Measurements from ENCODE around the gene REM1.

Gene REM1

DNA sequence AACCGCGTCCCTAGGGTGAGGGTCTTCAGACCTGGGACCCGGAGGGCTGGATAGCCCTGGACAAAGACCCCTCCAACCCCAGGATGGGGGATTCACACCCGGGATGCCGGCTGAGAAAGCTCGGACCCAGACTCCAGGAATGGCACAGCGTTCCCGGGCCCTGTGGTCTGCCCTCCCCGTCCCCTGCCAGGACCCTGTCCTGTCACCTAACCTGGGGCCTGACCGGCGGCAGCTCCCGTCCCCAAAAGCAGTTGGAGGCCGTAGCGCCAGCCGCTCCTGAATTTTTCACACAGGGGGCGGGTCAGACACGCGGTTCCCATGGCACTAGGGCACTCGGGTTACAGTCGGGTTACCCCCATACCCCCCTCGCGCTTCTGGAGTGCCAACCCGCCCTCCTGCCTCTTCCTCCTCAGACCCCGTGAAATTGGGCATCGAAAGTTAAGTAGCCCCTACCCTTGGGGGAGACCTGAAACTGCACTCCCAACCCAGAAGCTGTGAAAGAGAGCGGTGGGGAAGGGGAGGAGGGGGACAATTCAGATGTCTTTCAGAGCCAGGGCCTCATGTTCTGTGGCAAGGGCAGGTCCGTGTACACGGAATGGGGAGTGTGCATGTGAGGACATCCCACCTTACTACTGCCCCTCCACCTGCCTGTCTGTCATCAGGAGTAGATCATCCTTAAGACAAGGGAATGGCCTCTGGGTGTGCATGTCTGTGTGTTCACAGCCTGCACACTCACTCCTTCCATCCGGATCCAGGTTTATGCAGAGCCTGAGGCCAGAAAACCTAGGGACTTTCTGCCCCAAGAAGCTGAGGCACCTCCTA is 595 bp downstream of the REM1 start:
- H3K27ac ChIP-seq (ENCODE audit: low read depth, low read length): no peak overlapping the region
- no peaks in the 10 kb centered on the region for H3K9me2 ChIP-seq (replicated peaks; ENCODE audit: control insufficient read depth, low read length)
- H3K4me2 ChIP-seq (ENCODE audit: low read length): no peak overlapping the region
- H4K20me1 ChIP-seq (ENCODE audit: control insufficient read depth, insufficient read depth, low read depth, low read length): no peaks in the 10 kb centered on the region
- no peaks in the 10 kb centered on the region for H3F3A ChIP-seq (ENCODE audit: control insufficient read depth, insufficient read depth)
- TF ChIP-seq, protein P1, sequence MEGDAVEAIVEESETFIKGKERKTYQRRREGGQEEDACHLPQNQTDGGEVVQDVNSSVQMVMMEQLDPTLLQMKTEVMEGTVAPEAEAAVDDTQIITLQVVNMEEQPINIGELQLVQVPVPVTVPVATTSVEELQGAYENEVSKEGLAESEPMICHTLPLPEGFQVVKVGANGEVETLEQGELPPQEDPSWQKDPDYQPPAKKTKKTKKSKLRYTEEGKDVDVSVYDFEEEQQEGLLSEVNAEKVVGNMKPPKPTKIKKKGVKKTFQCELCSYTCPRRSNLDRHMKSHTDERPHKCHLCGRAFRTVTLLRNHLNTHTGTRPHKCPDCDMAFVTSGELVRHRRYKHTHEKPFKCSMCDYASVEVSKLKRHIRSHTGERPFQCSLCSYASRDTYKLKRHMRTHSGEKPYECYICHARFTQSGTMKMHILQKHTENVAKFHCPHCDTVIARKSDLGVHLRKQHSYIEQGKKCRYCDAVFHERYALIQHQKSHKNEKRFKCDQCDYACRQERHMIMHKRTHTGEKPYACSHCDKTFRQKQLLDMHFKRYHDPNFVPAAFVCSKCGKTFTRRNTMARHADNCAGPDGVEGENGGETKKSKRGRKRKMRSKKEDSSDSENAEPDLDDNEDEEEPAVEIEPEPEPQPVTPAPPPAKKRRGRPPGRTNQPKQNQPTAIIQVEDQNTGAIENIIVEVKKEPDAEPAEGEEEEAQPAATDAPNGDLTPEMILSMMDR (IDR thresholded peaks at IDR 0.05; ENCODE audit: low read depth, low read length, poor library complexity, severe bottlenecking): no peak
- no peak for TF ChIP-seq EZH2phosphoT487 (IDR thresholded peaks at IDR 0.05; ENCODE audit: borderline replicate concordance, low read length)
- peaks cover 21% of the 10 kb centered on the region for H3K4me1 ChIP-seq (ENCODE audit: control insufficient read depth, low read length)
- H3K27me3 ChIP-seq (ENCODE audit: control insufficient read depth, low read length): 0 out of 2 replicates have a peak, but pooled peaks cover 9% of the 10 kb centered on the region
- no peak overlapping the region for H3K4me3 ChIP-seq (ENCODE audit: low read length)
- no peaks in the 10 kb centered on the region for H3K9me3 ChIP-seq (ENCODE audit: control insufficient read depth, insufficient read depth, low read length)
- H3K36me3 ChIP-seq (ENCODE audit: control insufficient read depth, low read length): no peaks in the 10 kb centered on the region
- no peaks in the 10 kb centered on the region for H3K79me2 ChIP-seq (ENCODE audit: control insufficient read depth, low read length)

DNA sequence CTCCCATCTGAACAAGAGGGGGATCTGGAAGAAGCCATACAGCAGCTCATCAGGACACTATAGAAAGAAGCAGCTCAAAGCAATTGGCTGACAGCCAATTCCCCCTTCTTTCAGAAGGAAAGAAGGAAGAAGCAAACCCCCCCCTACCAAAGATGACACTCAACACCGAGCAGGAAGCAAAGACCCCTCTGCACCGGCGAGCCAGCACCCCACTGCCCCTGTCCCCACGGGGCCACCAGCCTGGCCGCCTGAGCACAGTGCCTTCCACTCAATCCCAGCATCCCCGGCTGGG is 1.2 kb downstream of the REM1 start:
- no peaks in the 10 kb centered on the region for H4K20me1 ChIP-seq (ENCODE audit: control insufficient read depth, insufficient read depth, low read depth, low read length)
- H3K79me2 ChIP-seq (ENCODE audit: control insufficient read depth, low read length): no peaks in the 10 kb centered on the region
- TF ChIP-seq, protein P1 (IDR thresholded peaks at IDR 0.05; ENCODE audit: low read depth, low read length, poor library complexity, severe bottlenecking): no peak
- no peak for TF ChIP-seq EZH2phosphoT487 (IDR thresholded peaks at IDR 0.05; ENCODE audit: borderline replicate concordance, low read length)
- H3F3A ChIP-seq (ENCODE audit: control insufficient read depth, insufficient read depth): no peaks in the 10 kb centered on the region
- H3K27ac ChIP-seq (ENCODE audit: low read depth, low read length): no peak overlapping the region
- H3K9me2 ChIP-seq (replicated peaks; ENCODE audit: control insufficient read depth, low read length): no peaks in the 10 kb centered on the region
- no peaks in the 10 kb centered on the region for H3K9me3 ChIP-seq (ENCODE audit: control insufficient read depth, insufficient read depth, low read length)
- 0 out of 2 replicates have a peak, but pooled peaks cover 9% of the 10 kb centered on the region for H3K27me3 ChIP-seq (ENCODE audit: control insufficient read depth, low read length)
- no peaks in the 10 kb centered on the region for H3K36me3 ChIP-seq (ENCODE audit: control insufficient read depth, low read length)
- peaks cover 21% of the 10 kb centered on the region for H3K4me1 ChIP-seq (ENCODE audit: control insufficient read depth, low read length)
- no peak overlapping the region for H3K4me3 ChIP-seq (ENCODE audit: low read length)
- no peak overlapping the region for H3K4me2 ChIP-seq (ENCODE audit: low read length)

DNA sequence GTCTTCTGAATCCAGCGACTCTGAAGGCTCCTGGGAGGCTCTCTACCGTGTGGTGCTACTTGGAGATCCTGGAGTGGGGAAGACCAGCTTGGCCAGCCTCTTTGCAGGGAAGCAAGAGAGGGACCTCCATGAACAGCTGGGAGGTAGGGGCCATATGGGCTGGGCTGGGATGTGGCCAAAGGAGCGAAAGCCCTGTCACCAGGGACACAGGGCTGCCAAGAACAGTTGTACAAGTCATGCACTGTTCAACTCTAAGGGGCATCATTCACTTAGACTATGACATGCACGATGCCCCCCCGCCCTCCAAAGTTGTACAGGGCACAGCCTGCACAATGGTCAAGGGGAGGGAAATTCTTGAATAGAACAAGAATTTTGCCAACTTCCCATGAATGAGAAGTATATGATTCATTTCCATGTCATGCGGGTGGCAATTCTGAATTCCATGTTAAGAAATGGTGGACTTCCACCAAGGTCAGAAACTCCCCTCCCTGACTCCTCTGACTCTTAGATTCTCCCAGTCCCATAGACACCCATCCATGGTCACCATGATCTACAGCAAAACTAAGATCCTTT is 1.6 kb downstream of the REM1 start:
- no peaks in the 10 kb centered on the region for H3K9me3 ChIP-seq (ENCODE audit: control insufficient read depth, insufficient read depth, low read length)
- H3K79me2 ChIP-seq (ENCODE audit: control insufficient read depth, low read length): no peaks in the 10 kb centered on the region
- H3K36me3 ChIP-seq (ENCODE audit: control insufficient read depth, low read length): no peaks in the 10 kb centered on the region
- H3K27ac ChIP-seq (ENCODE audit: low read depth, low read length): no peak overlapping the region
- no peak overlapping the region for H3K4me2 ChIP-seq (ENCODE audit: low read length)
- TF ChIP-seq, protein P1 (IDR thresholded peaks at IDR 0.05; ENCODE audit: low read depth, low read length, poor library complexity, severe bottlenecking): no peak
- no peak for TF ChIP-seq EZH2phosphoT487 (IDR thresholded peaks at IDR 0.05; ENCODE audit: borderline replicate concordance, low read length)
- peaks cover 21% of the 10 kb centered on the region for H3K4me1 ChIP-seq (ENCODE audit: control insufficient read depth, low read length)
- no peaks in the 10 kb centered on the region for H3F3A ChIP-seq (ENCODE audit: control insufficient read depth, insufficient read depth)
- H3K27me3 ChIP-seq (ENCODE audit: control insufficient read depth, low read length): peaks cover 10% of the 10 kb centered on the region; the same call in 1 of the 2 replicates
- H3K4me3 ChIP-seq (ENCODE audit: low read length): no peak overlapping the region
- no peaks in the 10 kb centered on the region for H3K9me2 ChIP-seq (replicated peaks; ENCODE audit: control insufficient read depth, low read length)
- no peaks in the 10 kb centered on the region for H4K20me1 ChIP-seq (ENCODE audit: control insufficient read depth, insufficient read depth, low read depth, low read length)

Measured in DOHH2 (cell line).